ENCODE measurements around the gene ADAMTS19.
"Not testable (repeated sequence)": the region's sequence is repeated elsewhere in the genome, so short reads cannot be mapped to it uniquely, and the experiment has no call there.

The ADAMTS19 gene

DNA sequence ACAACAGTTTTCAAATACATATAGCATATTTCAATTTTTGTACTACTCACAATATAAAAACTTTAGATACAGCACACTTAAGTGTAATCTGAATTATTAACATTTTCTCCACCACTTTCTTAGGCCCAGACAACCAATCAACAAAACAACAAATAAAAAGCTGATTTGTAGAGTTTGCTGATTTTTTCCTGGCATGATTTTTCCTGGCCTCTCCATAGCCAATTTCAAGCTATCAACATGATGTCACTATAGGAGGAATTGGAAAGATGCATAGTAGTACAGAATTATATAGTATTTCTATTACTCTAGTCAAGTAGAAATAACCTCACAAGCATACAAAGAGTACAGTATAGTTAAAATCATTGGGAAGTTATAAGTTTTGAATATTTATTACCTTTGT is 35.1 kb upstream of the ADAMTS19 start:
- TF ChIP-seq, protein P1, sequence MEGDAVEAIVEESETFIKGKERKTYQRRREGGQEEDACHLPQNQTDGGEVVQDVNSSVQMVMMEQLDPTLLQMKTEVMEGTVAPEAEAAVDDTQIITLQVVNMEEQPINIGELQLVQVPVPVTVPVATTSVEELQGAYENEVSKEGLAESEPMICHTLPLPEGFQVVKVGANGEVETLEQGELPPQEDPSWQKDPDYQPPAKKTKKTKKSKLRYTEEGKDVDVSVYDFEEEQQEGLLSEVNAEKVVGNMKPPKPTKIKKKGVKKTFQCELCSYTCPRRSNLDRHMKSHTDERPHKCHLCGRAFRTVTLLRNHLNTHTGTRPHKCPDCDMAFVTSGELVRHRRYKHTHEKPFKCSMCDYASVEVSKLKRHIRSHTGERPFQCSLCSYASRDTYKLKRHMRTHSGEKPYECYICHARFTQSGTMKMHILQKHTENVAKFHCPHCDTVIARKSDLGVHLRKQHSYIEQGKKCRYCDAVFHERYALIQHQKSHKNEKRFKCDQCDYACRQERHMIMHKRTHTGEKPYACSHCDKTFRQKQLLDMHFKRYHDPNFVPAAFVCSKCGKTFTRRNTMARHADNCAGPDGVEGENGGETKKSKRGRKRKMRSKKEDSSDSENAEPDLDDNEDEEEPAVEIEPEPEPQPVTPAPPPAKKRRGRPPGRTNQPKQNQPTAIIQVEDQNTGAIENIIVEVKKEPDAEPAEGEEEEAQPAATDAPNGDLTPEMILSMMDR (IDR thresholded peaks at IDR 0.05; ENCODE audit: insufficient read depth, low read length, poor library complexity, severe bottlenecking) = no peak

DNA sequence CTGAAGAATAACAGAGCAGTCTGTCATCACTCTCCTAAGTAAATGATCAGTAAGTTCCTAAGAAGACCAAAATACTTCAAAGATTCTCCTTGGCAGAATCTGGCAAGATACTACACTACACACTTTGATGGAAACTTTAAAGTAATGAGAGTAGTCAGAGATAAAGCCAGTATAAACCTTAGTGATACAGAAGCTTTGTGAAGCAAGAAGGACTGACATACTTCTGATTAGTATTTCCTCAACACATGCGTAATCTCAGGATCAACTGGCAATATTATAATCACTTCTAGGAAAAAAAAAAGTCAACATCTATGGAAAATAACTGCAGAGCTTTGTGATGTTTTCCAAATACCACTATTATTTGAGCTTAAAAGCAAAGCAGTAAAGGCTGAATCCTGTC is 34.0 kb upstream of the ADAMTS19 start:
- Histone ChIP-seq H3K36me3 (ENCODE audit: control insufficient read depth, insufficient read depth, low read length) (no peaks in the 10 kb centered on the region), H3K27me3 (replicated peaks; ENCODE audit: control insufficient read depth, insufficient read depth, low read length) (no peaks in the 10 kb centered on the region), H3K4me3 (replicated peaks; ENCODE audit: low read depth, low read length) (no peak overlapping the region)
- TF ChIP-seq, protein P1 (IDR thresholded peaks at IDR 0.05; ENCODE audit: insufficient read depth, low read length, poor library complexity, severe bottlenecking) = no peak
- no peak for DNase-seq (ENCODE audit: extremely low read depth, insufficient read length)

More for the DNA sequence above, 35.1 kb upstream of the ADAMTS19 start:
- Histone ChIP-seq H3K4me3 (replicated peaks; ENCODE audit: low read depth, low read length) (no peak overlapping the region), H3K36me3 (ENCODE audit: control insufficient read depth, insufficient read depth, low read length) (no peaks in the 10 kb centered on the region), H3K27me3 (replicated peaks; ENCODE audit: control insufficient read depth, insufficient read depth, low read length) (no peaks in the 10 kb centered on the region)
- DNase-seq (ENCODE audit: extremely low read depth, insufficient read length) = no peak

DNA sequence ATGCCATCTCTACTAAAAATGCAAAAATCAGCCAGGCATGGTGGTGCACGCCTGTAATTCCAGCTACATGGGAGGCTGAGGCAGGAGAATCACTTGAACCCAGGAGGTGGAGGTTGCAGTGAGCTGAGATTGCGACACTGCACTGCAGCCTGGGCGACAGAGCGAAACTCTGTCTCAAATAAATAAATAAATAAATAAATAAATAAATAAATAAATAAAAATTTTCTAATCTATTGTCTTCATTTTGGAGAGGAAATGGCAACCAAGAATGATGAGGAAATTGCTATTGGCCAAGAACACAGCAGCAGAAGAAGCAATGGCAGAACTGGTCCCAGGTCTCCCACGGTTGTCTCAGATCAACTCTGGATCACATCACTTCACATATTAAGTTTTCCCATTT is 31.5 kb upstream of the ADAMTS19 start:
- not testable (repeated sequence) for H3K4me3 ChIP-seq (replicated peaks; ENCODE audit: low read depth, low read length); H3K36me3 ChIP-seq (ENCODE audit: control insufficient read depth, insufficient read depth, low read length); H3K27me3 ChIP-seq (replicated peaks; ENCODE audit: control insufficient read depth, insufficient read depth, low read length); DNase-seq (ENCODE audit: extremely low read depth, insufficient read length)

DNA sequence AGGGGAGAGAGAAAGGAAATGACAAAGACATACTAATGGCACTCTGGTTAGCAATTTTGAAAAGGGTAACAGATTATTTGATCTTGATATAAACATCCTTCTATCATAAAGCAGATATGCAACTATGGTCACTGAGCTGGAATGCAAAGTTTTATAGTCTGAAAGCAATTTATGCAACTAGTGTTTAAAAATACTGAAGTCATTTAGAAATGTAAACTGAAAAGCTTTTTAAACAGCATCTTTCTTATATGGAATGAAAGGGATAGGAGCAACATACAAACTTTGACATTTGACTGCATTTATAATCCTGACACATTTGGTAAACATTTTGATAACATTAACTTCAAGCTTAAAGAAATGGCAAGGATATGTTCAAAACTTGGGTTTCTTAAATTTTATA is 28.7 kb upstream of the ADAMTS19 start:
- DNase-seq (ENCODE audit: extremely low read depth, insufficient read length) = no peak
- Histone ChIP-seq H3K36me3 (ENCODE audit: control insufficient read depth, insufficient read depth, low read length) (no peaks in the 10 kb centered on the region), H3K27me3 (replicated peaks; ENCODE audit: control insufficient read depth, insufficient read depth, low read length) (no peaks in the 10 kb centered on the region), H3K4me3 (replicated peaks; ENCODE audit: low read depth, low read length) (no peak overlapping the region)
- TF ChIP-seq, protein P1 (IDR thresholded peaks at IDR 0.05; ENCODE audit: insufficient read depth, low read length, poor library complexity, severe bottlenecking) = no peak

DNA sequence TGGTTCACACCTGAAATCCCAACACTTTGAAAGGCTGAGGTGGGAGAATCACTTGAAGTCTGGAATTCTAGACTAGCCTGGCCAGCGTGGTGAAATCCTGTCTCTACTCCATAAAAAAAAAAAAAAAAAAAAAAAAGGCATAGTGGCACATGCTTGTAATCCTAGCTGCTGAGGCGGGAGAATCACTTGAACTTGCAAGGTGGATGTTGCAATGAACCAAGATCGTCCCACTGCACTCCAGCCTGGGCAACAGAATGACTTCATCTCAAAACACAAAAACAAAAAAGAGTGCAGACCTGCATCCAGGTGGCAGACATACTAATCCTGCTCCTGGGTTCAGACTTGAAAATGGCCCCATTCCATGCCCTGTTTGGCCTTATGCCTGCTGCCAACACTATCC is 21.8 kb upstream of the ADAMTS19 start:
- no peaks in the 10 kb centered on the region for H3K36me3 ChIP-seq (ENCODE audit: control insufficient read depth, insufficient read depth, low read length)
- no peak overlapping the region for H3K4me3 ChIP-seq (replicated peaks; ENCODE audit: low read depth, low read length)
- TF ChIP-seq, protein P1 (IDR thresholded peaks at IDR 0.05; ENCODE audit: insufficient read depth, low read length, poor library complexity, severe bottlenecking) = no peak
- H3K27me3 ChIP-seq (replicated peaks; ENCODE audit: control insufficient read depth, insufficient read depth, low read length) = no peaks in the 10 kb centered on the region
- no peak for DNase-seq (ENCODE audit: extremely low read depth, insufficient read length)

DNA sequence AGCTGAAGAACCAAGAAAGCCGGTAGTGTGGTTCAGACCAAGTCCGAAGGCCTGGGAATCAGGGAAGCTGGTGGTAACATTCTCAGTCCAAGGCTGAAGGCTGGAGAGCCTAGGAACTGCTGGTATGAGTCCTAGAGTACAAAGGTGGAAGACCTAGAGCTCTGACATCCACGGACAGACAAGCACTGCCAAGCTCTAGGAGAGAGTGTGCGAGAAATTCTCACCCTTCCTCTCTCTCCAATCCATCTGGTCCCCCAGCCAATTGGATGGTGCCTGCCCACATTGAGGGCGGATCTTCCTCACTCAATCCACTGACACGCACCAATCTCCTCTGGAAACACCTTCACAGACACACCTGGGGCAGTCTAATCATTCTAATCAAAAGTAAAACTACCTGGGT is 19.7 kb upstream of the ADAMTS19 start:
- TF ChIP-seq, protein P1 (IDR thresholded peaks at IDR 0.05; ENCODE audit: insufficient read depth, low read length, poor library complexity, severe bottlenecking) = no peak
- no peaks in the 10 kb centered on the region for H3K36me3 ChIP-seq (ENCODE audit: control insufficient read depth, insufficient read depth, low read length)
- no peak for DNase-seq (ENCODE audit: extremely low read depth, insufficient read length)
- H3K27me3 ChIP-seq (replicated peaks; ENCODE audit: control insufficient read depth, insufficient read depth, low read length) = no peaks in the 10 kb centered on the region
- no peak overlapping the region for H3K4me3 ChIP-seq (replicated peaks; ENCODE audit: low read depth, low read length)
